ENCODE data around the gene FEZ2. TPM values are rescaled to one million over a fixed set of nuclear protein-coding genes. Genes with fewer than 3 reads are reported as not detected.

Gene FEZ2
- total RNA-seq, 3 donors from 2014 or later, result 47.5 to 63.3 (median 57.5) TPM

DNA sequence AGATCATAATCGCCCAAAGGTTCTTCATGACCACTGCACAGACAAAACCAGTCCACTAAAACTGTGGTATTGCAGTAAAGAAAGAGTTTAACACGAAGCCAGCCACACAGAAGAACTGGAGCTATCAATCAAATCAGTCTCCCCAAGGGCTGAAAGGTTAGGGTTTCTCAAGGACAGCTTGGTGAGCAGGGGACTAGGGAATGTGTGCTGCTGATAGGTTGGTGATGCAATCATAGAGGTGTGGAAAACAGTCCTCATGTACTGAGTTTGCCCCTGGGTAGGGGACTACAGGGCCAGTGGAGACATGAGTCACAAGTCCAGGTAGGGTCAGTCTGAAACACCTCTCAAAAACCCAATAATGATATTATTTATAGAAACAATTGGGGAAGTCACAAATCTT is 27.3 kb upstream of the FEZ2 start:
- peaks cover 13% of the 10 kb centered on the region for H3K9me3 ChIP-seq
- intact Hi-C loops (cut with DNase I, micrococcal nuclease), result no loop called here
- no peak for DNase-seq
- no peaks in the 10 kb centered on the region for H3K36me3 ChIP-seq (ENCODE audit: low read depth)
- no peaks in the 10 kb centered on the region for H3K4me1 ChIP-seq (ENCODE audit: low read depth)
- no peak for ATAC-seq
- TF ChIP-seq, protein P1, sequence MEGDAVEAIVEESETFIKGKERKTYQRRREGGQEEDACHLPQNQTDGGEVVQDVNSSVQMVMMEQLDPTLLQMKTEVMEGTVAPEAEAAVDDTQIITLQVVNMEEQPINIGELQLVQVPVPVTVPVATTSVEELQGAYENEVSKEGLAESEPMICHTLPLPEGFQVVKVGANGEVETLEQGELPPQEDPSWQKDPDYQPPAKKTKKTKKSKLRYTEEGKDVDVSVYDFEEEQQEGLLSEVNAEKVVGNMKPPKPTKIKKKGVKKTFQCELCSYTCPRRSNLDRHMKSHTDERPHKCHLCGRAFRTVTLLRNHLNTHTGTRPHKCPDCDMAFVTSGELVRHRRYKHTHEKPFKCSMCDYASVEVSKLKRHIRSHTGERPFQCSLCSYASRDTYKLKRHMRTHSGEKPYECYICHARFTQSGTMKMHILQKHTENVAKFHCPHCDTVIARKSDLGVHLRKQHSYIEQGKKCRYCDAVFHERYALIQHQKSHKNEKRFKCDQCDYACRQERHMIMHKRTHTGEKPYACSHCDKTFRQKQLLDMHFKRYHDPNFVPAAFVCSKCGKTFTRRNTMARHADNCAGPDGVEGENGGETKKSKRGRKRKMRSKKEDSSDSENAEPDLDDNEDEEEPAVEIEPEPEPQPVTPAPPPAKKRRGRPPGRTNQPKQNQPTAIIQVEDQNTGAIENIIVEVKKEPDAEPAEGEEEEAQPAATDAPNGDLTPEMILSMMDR (IDR thresholded peaks at IDR 0.05), result no peak
- H3K4me3 ChIP-seq, result no peak overlapping the region

DNA sequence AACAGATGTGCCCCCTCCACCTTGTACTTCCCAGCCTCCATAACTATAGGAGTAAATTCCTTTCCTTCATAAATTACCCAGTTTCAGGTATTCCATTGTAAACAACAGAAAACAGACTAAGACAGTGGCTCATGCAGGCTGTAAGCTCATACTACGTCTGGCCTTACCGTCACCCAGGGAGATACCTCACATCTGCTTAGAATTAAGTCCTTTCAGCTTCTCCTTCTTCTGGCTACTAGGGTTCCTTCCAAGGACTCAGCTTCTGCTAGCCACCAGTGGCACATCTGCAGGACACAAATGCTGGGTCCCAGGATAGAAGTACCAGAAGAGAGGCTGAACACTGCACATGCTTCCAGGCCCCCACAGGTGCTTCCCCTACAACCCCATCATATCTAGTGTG is 22.4 kb upstream of the FEZ2 start:
- no peak for ATAC-seq
- TF ChIP-seq, protein P1 (IDR thresholded peaks at IDR 0.05), result no peak
- H3K4me3 ChIP-seq, result no peak overlapping the region
- H3K4me1 ChIP-seq (ENCODE audit: low read depth), result no peaks in the 10 kb centered on the region
- no peaks in the 10 kb centered on the region for H3K36me3 ChIP-seq (ENCODE audit: low read depth)
- H3K9me3 ChIP-seq, result peaks cover 6% of the 10 kb centered on the region
- DNase-seq, result no peak
- intact Hi-C loops (cut with DNase I, micrococcal nuclease), result no loop called here

DNA sequence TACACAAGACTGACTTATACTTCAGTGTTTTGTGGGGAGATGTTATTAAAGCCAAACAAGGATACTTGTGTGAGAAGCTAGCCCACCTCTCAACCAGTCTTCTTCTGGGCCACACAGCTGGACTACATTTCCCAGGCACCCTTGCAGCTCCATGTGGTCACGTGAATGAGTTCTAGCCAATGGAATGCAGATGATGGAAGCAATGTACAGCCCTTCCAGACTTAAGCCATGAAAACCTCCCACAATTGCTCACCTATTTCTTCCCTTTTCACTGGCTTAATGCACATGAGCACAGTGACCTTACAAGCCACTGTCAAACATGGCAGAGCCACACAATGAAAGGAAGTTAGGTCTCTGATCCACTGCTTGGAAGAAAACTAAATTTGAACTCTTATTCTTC is 20.4 kb upstream of the FEZ2 start:
- TF ChIP-seq, protein P1 (IDR thresholded peaks at IDR 0.05), result no peak
- no peaks in the 10 kb centered on the region for H3K9me3 ChIP-seq
- H3K4me3 ChIP-seq, result no peak overlapping the region
- DNase-seq (peak in 1 of 3 donors; percentile 42), ATAC-seq (peak; percentile 75)
- no peaks in the 10 kb centered on the region for H3K4me1 ChIP-seq (ENCODE audit: low read depth)
- no peaks in the 10 kb centered on the region for H3K36me3 ChIP-seq (ENCODE audit: low read depth)
- intact Hi-C loops (cut with DNase I, micrococcal nuclease), result no loop called here

DNA sequence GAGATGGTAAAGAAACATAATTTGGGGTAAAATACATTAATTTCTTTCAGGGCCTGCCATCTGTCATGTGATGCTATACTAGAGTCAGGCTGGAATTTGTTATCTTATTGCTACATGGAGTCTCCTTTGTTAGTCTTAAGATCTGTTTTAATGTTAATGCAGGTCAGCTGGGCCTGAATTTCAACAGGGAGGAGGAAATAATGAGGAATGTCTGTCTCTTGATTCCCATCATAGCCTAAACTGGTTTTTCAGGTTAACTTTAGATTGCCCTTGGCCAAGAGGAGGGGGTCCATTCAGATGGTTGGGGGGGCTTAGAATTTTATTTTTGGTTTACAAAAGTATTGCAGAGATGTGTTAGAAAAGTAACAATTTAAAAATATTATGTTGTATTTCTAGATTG is 19.0 kb upstream of the FEZ2 start:
- intact Hi-C loops (cut with DNase I, micrococcal nuclease), result no loop called here
- TF ChIP-seq, protein P1 (IDR thresholded peaks at IDR 0.05), result no peak
- Histone ChIP-seq H3K9me3 (no peaks in the 10 kb centered on the region), H3K4me3 (no peak overlapping the region), H3K36me3 (ENCODE audit: low read depth) (no peaks in the 10 kb centered on the region), H3K4me1 (ENCODE audit: low read depth) (no peaks in the 10 kb centered on the region)
- ATAC-seq, result no peak
- DNase-seq, result no peak

DNA sequence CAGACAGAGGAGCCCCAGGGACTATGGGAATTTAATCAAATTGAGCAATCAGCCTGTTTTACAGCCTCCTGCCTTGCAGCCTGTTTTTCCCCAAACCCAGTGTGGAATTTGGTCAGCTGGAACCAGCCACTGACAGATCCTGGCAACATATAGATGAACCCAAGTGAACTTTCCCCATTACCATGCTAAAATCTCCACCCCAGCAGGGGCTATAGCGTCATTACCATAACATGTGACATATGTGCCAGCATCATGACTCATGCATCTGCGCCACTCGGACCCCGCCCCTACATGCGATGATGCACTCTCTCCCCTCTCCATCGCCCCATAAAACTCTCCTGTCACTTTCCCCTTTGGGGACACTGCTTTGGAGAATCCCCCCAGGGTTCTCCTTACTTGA is 17.3 kb upstream of the FEZ2 start:
- Histone ChIP-seq H3K4me1 (ENCODE audit: low read depth) (no peaks in the 10 kb centered on the region), H3K36me3 (ENCODE audit: low read depth) (no peaks in the 10 kb centered on the region), H3K4me3 (no peak overlapping the region), H3K9me3 (no peaks in the 10 kb centered on the region)
- TF ChIP-seq, protein P1 (IDR thresholded peaks at IDR 0.05), result no peak
- no peak for DNase-seq
- intact Hi-C loops (cut with DNase I, micrococcal nuclease), result no loop called here
- ATAC-seq, result peak; percentile 29

DNA sequence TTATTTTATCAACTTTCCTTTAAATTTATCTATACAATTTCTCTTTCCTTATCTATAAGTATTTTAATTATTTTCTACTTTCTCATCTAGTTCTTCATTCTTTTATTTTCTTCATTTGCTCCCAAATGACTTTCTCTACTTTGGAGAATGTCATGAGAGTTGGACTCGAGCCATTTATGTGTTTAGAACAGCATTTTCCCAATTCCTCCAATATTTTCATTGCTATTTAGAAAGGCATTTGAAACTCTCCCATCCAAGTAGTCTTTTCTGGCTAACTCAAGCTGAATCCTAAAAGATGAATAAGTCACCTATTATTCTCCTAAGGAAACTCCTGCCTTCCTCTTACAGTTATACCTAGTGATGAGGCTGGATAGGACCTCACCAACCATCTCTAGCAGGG is 15.8 kb upstream of the FEZ2 start:
- Histone ChIP-seq H3K36me3 (ENCODE audit: low read depth) (no peaks in the 10 kb centered on the region), H3K4me1 (ENCODE audit: low read depth) (no peaks in the 10 kb centered on the region), H3K4me3 (no peak overlapping the region), H3K9me3 (no peaks in the 10 kb centered on the region)
- ATAC-seq, result no peak
- TF ChIP-seq, protein P1 (IDR thresholded peaks at IDR 0.05), result no peak
- no peak for DNase-seq
- intact Hi-C loops (cut with DNase I, micrococcal nuclease), result no loop called here

Measured in mucosa of descending colon (tissue), 3 donors.